H1 (cell line): ENCODE results near the gene NBAS.

Experiments used
- EZH2 ChIP-seq: fragments of 200-600 bp; sonication (generic); IDR thresholded peaks from 2 replicates; pipeline ENCODE4 v1.7.1; 2012; ENCODE audit warnings: low read depth, mild to moderate bottlenecking, moderate library complexity, low read length, inconsistent platforms; ENCODE audit not compliant: severe bottlenecking
- TCF12 ChIP-seq: IDR thresholded peaks from 2 replicates; pipeline ENCODE4 v1.6.1; 2011; ENCODE audit warnings: low read depth, mild to moderate bottlenecking, low read length

DNA sequence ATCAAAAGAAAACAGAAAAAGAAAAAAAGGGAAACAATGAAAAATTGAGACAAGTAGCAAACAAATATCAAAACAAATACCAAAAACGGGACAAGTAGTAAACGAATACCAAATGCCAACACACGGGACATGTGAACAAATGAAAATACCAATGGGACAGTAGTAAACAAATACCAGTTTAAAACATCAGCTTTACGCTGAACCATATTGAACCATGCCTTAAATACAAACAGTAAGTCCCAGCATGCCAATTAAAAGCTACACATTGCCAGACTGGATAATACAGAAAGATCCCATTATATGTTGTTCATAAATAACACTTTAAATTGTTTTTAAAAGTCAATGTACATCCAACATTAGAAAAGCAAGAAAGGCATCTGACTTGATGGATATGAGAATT is 114.2 kb downstream of the NBAS start:
- no peak for TF ChIP-seq EZH2
- TF ChIP-seq TCF12: no peak
